ENCODE data around the gene IDH3B. TPM values are rescaled to one million over a fixed set of nuclear protein-coding genes. Genes with fewer than 3 reads are reported as not detected.

The IDH3B gene
- total and polyA plus RNA-seq, 2 of the 8 experiments (the other 6 are each of a cell fraction or from before 2014, with no cell fraction given), result 110 to 167 TPM

GRCh38 chr20:2707353-2708072 lies 43.5 kb upstream of the IDH3B start (continued):
- no peak for TF ChIP-seq EGR1 (IDR thresholded peaks at IDR 0.05; ENCODE audit: borderline replicate concordance, low read depth, low read length)

Data from H1 (cell line).